ENCODE results near the gene PKDREJ. TPM values are rescaled to one million over a fixed set of nuclear protein-coding genes. Genes with fewer than 3 reads are reported as not detected.

PKDREJ gene
- total and polyA plus RNA-seq, 2 experiments from 2014 or later, result 0.03 to 0.04 TPM

GRCh38 chr22:46238541-46238940 lies 24.6 kb downstream of the PKDREJ start:
- no peak for TF ChIP-seq CTCF (IDR thresholded peaks at IDR 0.05; ENCODE audit: low read depth, low read length)
- H3K27me3 ChIP-seq, result no peaks in the 10 kb centered on the region
- DNase-seq (ENCODE audit: low read depth in 1 of 2, low spot score in 1 of 2), result no peak
- H3K36me3 ChIP-seq, result peaks cover 8% of the 10 kb centered on the region
- H3K27ac ChIP-seq, result no peak overlapping the region
- no peaks in the 10 kb centered on the region for H3K9me3 ChIP-seq (ENCODE audit: low read depth)
- peaks cover 5% of the 10 kb centered on the region for H3K4me1 ChIP-seq (ENCODE audit: low read depth)
- no peak overlapping the region for H3K4me3 ChIP-seq

DNA sequence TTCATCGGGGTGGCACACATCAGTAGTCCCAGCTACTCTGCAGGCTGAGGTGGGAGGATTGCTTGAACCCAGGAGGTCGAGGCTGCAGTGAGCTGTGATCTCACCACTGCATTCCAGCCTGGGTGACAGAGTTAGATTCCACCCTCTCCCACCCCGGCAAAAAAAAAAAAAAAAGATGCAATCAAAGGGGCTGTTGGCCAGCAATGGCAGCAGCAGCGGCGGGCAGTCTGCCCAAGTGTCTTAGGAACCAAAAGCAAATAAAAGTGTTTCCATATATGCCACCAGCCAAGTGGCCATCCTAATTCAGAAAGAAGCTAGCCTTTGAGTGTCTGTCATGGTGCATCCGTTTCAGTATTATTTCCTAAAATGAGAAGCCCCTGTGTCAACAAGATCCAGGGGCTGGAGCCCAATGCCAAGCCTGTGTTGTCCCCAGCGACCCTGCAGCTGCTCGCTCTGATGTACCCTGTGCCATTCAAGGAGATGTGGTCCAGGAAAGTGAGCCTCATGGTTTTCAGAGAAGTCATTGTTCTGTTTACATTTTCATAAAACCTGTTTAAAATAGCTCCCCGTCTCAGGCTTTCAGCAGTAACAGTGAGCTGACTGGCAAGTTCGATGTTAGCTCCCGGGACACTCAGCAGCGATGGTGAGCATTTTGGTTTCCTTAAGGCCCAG lies 25.6 kb downstream of the PKDREJ start:
- no peak for DNase-seq (ENCODE audit: low read depth in 1 of 2, low spot score in 1 of 2)
- Histone ChIP-seq H3K36me3 (peaks cover 8% of the 10 kb centered on the region), H3K9me3 (ENCODE audit: low read depth) (no peaks in the 10 kb centered on the region), H3K4me3 (no peak overlapping the region), H3K4me1 (ENCODE audit: low read depth) (peaks cover 11% of the 10 kb centered on the region), H3K27me3 (no peaks in the 10 kb centered on the region), H3K27ac (no peak overlapping the region)
- no peak for TF ChIP-seq CTCF (IDR thresholded peaks at IDR 0.05; ENCODE audit: low read depth, low read length)

DNA sequence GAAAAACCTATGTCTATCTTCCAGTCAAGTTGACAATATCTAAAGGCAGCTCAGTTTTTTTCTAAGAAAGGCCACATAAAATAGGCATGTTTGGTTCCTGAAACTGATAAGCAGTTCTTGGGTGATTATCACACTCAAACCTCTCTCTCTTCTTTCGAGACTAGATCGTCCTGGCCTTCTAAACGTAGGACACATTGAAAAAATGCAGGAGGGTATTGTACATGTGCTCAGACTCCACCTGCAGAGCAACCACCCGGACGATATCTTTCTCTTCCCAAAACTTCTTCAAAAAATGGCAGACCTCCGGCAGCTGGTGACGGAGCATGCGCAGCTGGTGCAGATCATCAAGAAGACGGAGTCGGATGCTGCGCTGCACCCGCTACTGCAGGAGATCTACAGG lies 28.2 kb downstream of the PKDREJ start:
- Histone ChIP-seq H3K36me3 (peaks cover 13% of the 10 kb centered on the region), H3K27me3 (no peaks in the 10 kb centered on the region), H3K27ac (no peak overlapping the region), H3K4me3 (no peak overlapping the region), H3K9me3 (ENCODE audit: low read depth) (no peaks in the 10 kb centered on the region), H3K4me1 (ENCODE audit: low read depth) (peaks cover 6% of the 10 kb centered on the region)
- DNase-seq (ENCODE audit: low read depth in 1 of 2, low spot score in 1 of 2), result no peak
- TF ChIP-seq CTCF (IDR thresholded peaks at IDR 0.05; ENCODE audit: low read depth, low read length), result no peak

DNA sequence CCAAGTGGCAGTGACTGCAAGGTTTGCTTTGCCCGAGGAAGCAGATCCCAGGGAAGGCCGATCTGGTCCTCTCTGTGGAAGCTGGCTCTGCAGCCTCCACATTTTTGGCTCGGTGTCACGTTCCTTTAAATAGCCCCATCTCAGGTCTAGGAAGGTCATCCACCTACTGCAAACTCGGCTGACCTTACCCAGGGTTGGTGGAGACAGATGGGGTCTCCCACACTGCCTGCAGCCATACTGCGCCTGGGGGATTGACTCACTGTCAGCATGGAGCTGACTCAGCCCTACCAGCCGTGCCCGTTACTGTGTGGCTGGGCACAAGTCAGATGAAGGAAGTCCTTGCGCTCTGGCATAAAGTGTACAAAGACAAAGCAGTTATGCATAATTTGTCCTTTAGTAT lies 29.9 kb downstream of the PKDREJ start:
- Histone ChIP-seq H3K9me3 (ENCODE audit: low read depth) (no peaks in the 10 kb centered on the region), H3K27ac (no peak overlapping the region), H3K27me3 (no peaks in the 10 kb centered on the region), H3K36me3 (peaks cover 13% of the 10 kb centered on the region), H3K4me1 (ENCODE audit: low read depth) (peaks cover 6% of the 10 kb centered on the region), H3K4me3 (no peak overlapping the region)
- no peak for TF ChIP-seq CTCF (IDR thresholded peaks at IDR 0.05; ENCODE audit: low read depth, low read length)
- DNase-seq (ENCODE audit: low read depth in 1 of 2, low spot score in 1 of 2), result no peak

DNA sequence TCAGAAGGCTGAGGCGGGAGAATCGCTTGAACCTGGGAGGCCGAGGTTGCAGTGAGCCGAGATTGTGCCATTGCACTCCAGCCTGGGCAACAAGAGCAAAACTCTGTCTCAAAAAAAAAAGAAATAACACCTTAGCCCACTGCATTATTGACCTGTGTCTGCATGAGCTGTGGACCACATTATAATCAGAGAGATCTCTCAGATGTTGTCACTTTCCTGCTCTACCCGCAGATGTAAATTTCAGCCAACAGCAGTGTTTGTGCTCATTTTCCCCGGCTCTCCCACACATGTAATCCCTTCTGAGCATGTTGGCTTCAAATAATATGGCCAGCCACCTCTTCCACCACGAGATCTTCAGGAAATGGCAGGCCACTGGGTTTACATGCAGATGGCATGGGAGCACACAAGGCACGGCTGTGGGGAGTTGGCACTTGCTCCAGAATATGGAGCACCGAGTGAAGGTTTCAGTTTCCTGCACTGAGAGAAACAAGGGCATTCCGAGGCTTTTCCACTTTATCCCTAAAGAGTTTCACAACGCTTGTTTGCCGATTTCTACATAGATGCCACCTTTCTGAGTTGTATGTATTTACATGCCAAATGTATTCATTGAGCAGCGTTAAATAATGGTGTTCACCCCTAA lies 32.8 kb downstream of the PKDREJ start:
- peaks cover 12% of the 10 kb centered on the region for H3K36me3 ChIP-seq

More for the DNA sequence above, 32.8 kb downstream of the PKDREJ start:
- Histone ChIP-seq H3K9me3 (ENCODE audit: low read depth) (no peaks in the 10 kb centered on the region), H3K4me1 (ENCODE audit: low read depth) (peaks cover 6% of the 10 kb centered on the region), H3K4me3 (no peak overlapping the region), H3K27me3 (no peaks in the 10 kb centered on the region), H3K27ac (no peak overlapping the region)
- no peak for DNase-seq (ENCODE audit: low read depth in 1 of 2, low spot score in 1 of 2)
- no peak for TF ChIP-seq CTCF (IDR thresholded peaks at IDR 0.05; ENCODE audit: low read depth, low read length)
